HepG2 (cell line): ENCODE measurements around the gene ADRA1B. TPM values are rescaled to one million over a fixed set of nuclear protein-coding genes. Genes with fewer than 3 reads are reported as not detected.

ENCODE experiments used
- ATAC-seq: fragments of 200-7000 bp; cut with Tn5 transposase; 3 replicates; pipeline ENCODE4 v1.9.1; 2020; ENCODE audit warnings: mild to moderate bottlenecking, moderate library complexity
- BruUV-seq: library from RNA; stranded (reverse); fragments of 400-500 nt; replicated peaks from 2 replicates; lab custom pipeline; 2021; lab: Mats Ljungman, UMichigan
- CTCF ChIA-PET: fragments of 300-600 bp; formaldehyde crosslinking; extraction: SDS; loops from one replicate; lab custom pipeline; 2021; ENCODE audit warnings: low total read pairs, inconsistent platforms, low intra/inter-chr PET ratio; lab: Yijun Ruan, JAX
- POLR2A ChIA-PET: fragments of 350-600 bp; sonication (Branson Sonifier 250); formaldehyde crosslinking; loops from one replicate; lab custom pipeline; 2020; ENCODE audit warnings: antibody characterized with exemption, inconsistent platforms; lab: Yijun Ruan, JAX
- DNase-seq: peaks from one replicate; pipeline ENCODE4 v3.0.0-alpha.2; 2015; ENCODE audit warnings: low spot score
- FAIRE-seq: peaks from 3 replicates; lab custom pipeline; 2011; peaks lifted over from hg19 to GRCh38; lab: Jason Lieb, UNC
- H2AFZ ChIP-seq: one replicate; pipeline ENCODE4 v1.6.1; 2011; ENCODE audit warnings: low read length, inconsistent platforms
- H3K27ac ChIP-seq: fragments of 300-600 bp; 3 replicates; pipeline ENCODE4 v1.8.0; 2011; ENCODE audit warnings: mixed run types, mild to moderate bottlenecking, mixed read lengths, low read length, inconsistent platforms; ENCODE audit not compliant: insufficient read depth; ENCODE audit errors: extremely low read length
- H3K27me3 ChIP-seq, 2 experiments: fragments of 200-600 bp in 1 of 2; 2 replicates in 1 of 2; 3 replicates in 1 of 2; pipeline versions ENCODE4 v1.6.0 to v1.8.0; 2011; ENCODE audit warnings: low read length in 2 of 2, mild to moderate bottlenecking in 2 of 2, moderate library complexity in 2 of 2, inconsistent platforms in 1 of 2; ENCODE audit not compliant: insufficient read depth in 2 of 2, control insufficient read depth in 1 of 2
- H3K36me3 ChIP-seq, 2 experiments: fragments of 200-600 bp in 1 of 2; replicated peaks in 1 of 2; 2 replicates in 1 of 2; 3 replicates in 1 of 2; pipeline versions ENCODE4 v1.5.1 to v1.8.0; 2011; ENCODE audit warnings: low read length in 2 of 2, inconsistent platforms in 1 of 2; ENCODE audit not compliant: insufficient read depth in 2 of 2, control insufficient read depth in 1 of 2
- H3K4me1 ChIP-seq: 2 replicates; pipeline ENCODE4 v1.5.1; 2012; ENCODE audit warnings: low read length, inconsistent platforms; ENCODE audit not compliant: insufficient read depth
- H3K4me2 ChIP-seq: 2 replicates; pipeline ENCODE4 v1.6.0; 2011; ENCODE audit warnings: low read depth, low read length, inconsistent platforms
- H3K4me3 ChIP-seq, 3 experiments: fragments of 200-600 bp in 1 of 3; sonication (generic), shearing (Covaris generic) in 1 of 3; replicated peaks in 1 of 3; 2 replicates each; pipeline ENCODE4 v1.5.1; 2011 to 2016; ENCODE audit warnings: low read length in 3 of 3, inconsistent platforms in 2 of 3, low read depth in 2 of 3, mild to moderate bottlenecking in 2 of 3, control low read depth in 1 of 3, mixed read lengths in 1 of 3; ENCODE audit not compliant: insufficient read depth in 1 of 3
- H3K79me2 ChIP-seq: one replicate; pipeline ENCODE4 v1.6.1; 2011; ENCODE audit warnings: low read length, inconsistent platforms; ENCODE audit not compliant: insufficient read depth
- H3K9ac ChIP-seq: 2 replicates; pipeline ENCODE4 v1.6.0; 2011; ENCODE audit warnings: mild to moderate bottlenecking, low read depth, low read length, inconsistent platforms; ENCODE audit not compliant: insufficient read depth
- H3K9me3 ChIP-seq: 2 replicates; pipeline ENCODE4 v1.5.1; 2012; ENCODE audit warnings: mild to moderate bottlenecking, low read length
- H4K20me1 ChIP-seq: 2 replicates; pipeline ENCODE4 v1.6.0; 2011; ENCODE audit warnings: inconsistent platforms, mild to moderate bottlenecking, low read length, moderate library complexity; ENCODE audit not compliant: insufficient read depth
- BCL6 ChIP-seq: IDR thresholded peaks from 2 replicates; pipeline ENCODE4 v1.6.1; 2016; ENCODE audit warnings: missing genetic modification reagents, missing compliant biosample characterization
- CHD2 ChIP-seq: IDR thresholded peaks from 2 replicates; pipeline ENCODE4 v1.6.1; 2011; ENCODE audit warnings: low read depth, low read length, improper control_type of control experiment
- HOXA7 ChIP-seq: sonication (generic); formaldehyde crosslinking; IDR thresholded peaks from 2 replicates; pipeline ENCODE4 v1.8.1; 2022; ENCODE audit warnings: mild to moderate bottlenecking, missing genetic modification reagents, moderate library complexity
- KDM3A ChIP-seq: IDR thresholded peaks from 2 replicates; pipeline ENCODE4 v1.6.1; 2018; ENCODE audit warnings: low read depth, missing compliant biosample characterization
- KDM5A ChIP-seq: fragments of 200-600 bp; sonication (generic); IDR thresholded peaks from 2 replicates; pipeline ENCODE4 v1.7.0; 2018; ENCODE audit warnings: antibody characterized with exemption, mild to moderate bottlenecking, low read length, borderline replicate concordance
- NCOA1 ChIP-seq: sonication (generic); formaldehyde crosslinking; IDR thresholded peaks from 2 replicates; pipeline ENCODE4 v1.9.0; 2021; ENCODE audit warnings: missing genetic modification reagents
- PAF1 ChIP-seq: IDR thresholded peaks from 2 replicates; pipeline ENCODE4 v1.6.1; 2016; ENCODE audit warnings: missing genetic modification reagents, missing compliant biosample characterization
- PHF8 ChIP-seq: sonication (generic); formaldehyde crosslinking; IDR thresholded peaks from 2 replicates; pipeline ENCODE4 v1.5.0; 2020; ENCODE audit warnings: missing genetic modification reagents
- PRPF4 ChIP-seq: fragments of 200-400 bp; formaldehyde crosslinking; IDR thresholded peaks from 2 replicates; pipeline ENCODE4 v1.6.1; 2016; ENCODE audit warnings: low read length, low read depth; ENCODE audit not compliant: poor library complexity, severe bottlenecking
- REXO4 ChIP-seq: sonication (generic); formaldehyde crosslinking; IDR thresholded peaks from 2 replicates; pipeline ENCODE4 v1.8.0; 2022; ENCODE audit warnings: missing genetic modification reagents, mild to moderate bottlenecking, borderline replicate concordance
- TMF1 ChIP-seq: sonication (generic); formaldehyde crosslinking; IDR thresholded peaks from 2 replicates; pipeline ENCODE4 v1.8.1; 2022; ENCODE audit warnings: low read depth, missing genetic modification reagents
- YEATS2 ChIP-seq: sonication (generic); formaldehyde crosslinking; IDR thresholded peaks from 2 replicates; pipeline ENCODE4 v1.4.0; 2020; ENCODE audit warnings: missing genetic modification reagents, borderline replicate concordance
- ZBTB44 ChIP-seq: sonication (generic); formaldehyde crosslinking; IDR thresholded peaks from 2 replicates; pipeline ENCODE4 v1.4.0; 2020; ENCODE audit warnings: missing genetic modification reagents
- ZMYM3 ChIP-seq: sonication (generic); formaldehyde crosslinking; IDR thresholded peaks from 2 replicates; pipeline ENCODE4 v1.5.1; 2020; ENCODE audit warnings: mild to moderate bottlenecking, missing genetic modification reagents
- ZNF34 ChIP-seq: sonication (generic); formaldehyde crosslinking; IDR thresholded peaks from 2 replicates; pipeline ENCODE4 v1.4.0; 2020; ENCODE audit warnings: mild to moderate bottlenecking, missing genetic modification reagents, borderline replicate concordance
- ZNF775 ChIP-seq: sonication (generic); formaldehyde crosslinking; IDR thresholded peaks from 2 replicates; pipeline ENCODE4 v1.4.0; 2020; ENCODE audit warnings: missing genetic modification reagents, mild to moderate bottlenecking, moderate library complexity, borderline replicate concordance
- ZNF782 ChIP-seq: sonication (generic); formaldehyde crosslinking; IDR thresholded peaks from 2 replicates; pipeline ENCODE4 v1.4.0; 2020; ENCODE audit warnings: missing genetic modification reagents, mild to moderate bottlenecking, borderline replicate concordance
- ZNF879 ChIP-seq: sonication (generic); formaldehyde crosslinking; IDR thresholded peaks from 2 replicates; pipeline ENCODE4 v1.8.1; 2023; ENCODE audit warnings: missing genetic modification reagents
- in situ Hi-C: cut with HindIII; loops from 2 replicates; pipeline ENCODE4 v1.10.0; 2017; ENCODE audit warnings: low pct_unique_long_range_greater_than_20kb; ENCODE audit not compliant: extremely low pct_ligation_motif_present
- intact Hi-C: fragments of 100-400 bp; cut with micrococcal nuclease; formaldehyde crosslinking; loops from one replicate; pipeline ENCODE4 v1.10.0; 2022; ENCODE audit not compliant: unreplicated experiment
- polyA plus RNA-seq, 8 experiments: library from polyadenylated mRNA; depleted of rRNA in 3 of 8; stranded (reverse) in 7 of 8; unstranded in 1 of 8; fragments of >200 nt; fragmentation: Illumina TruSeq in 4 of 8; extraction: Trizol in 4 of 8; gene quantifications; 2 replicates each; pipeline versions ENCODE4 v1.2.1 to v1.2.3, GENCODE V29; 2011 to 2016; ENCODE audit warnings: low read depth in 4 of 8, missing spikeins in 1 of 8, mixed read lengths in 1 of 8; ENCODE audit not compliant: insufficient read depth in 1 of 8
- total RNA-seq, 5 experiments: library from RNA; depleted of rRNA; stranded (reverse); fragments of >200 nt; fragmentation: Illumina TruSeq; extraction: Trizol; gene quantifications; 2 replicates each; pipeline ENCODE4 v1.2.3, GENCODE V29; 2016; ENCODE audit warnings: low read depth in 1 of 5
- TF ChIP-seq, protein P1 (sequence below): sonication (generic); formaldehyde crosslinking; IDR thresholded peaks from 2 replicates; pipeline ENCODE4 v1.4.0; 2020; ENCODE audit warnings: missing genetic modification reagents, borderline replicate concordance
- TF ChIP-seq, protein P2 (sequence below): sonication (generic); formaldehyde crosslinking; IDR thresholded peaks from 2 replicates; pipeline ENCODE4 v1.4.0; 2020; ENCODE audit warnings: missing genetic modification reagents, mild to moderate bottlenecking, borderline replicate concordance

Gene ADRA1B
- total and polyA plus RNA-seq, 2 of the 13 experiments (the other 11 are each of a cell fraction or from before 2014, with no cell fraction given) = not detected

DNA sequence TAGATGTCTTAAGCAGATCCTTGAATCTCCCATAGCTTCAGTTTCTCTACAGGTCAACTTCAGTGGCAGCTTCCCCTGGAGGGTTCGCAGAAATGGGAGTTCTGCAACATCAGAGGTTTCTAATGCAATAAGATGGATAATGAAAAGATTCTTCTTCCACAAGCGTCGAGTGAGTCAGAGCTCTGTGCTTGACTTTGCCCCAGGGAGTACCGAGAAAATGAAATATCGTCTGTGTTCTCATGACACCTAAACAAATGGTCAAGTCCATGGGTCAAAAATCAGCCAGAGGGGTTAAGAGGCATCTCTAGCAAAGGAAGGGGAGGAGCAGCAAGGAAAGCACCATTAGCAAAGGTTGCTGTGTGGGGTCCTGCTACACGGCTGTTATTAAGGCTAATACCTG is 3.2 kb upstream of the ADRA1B start (continued):
- TF ChIP-seq, protein P1, sequence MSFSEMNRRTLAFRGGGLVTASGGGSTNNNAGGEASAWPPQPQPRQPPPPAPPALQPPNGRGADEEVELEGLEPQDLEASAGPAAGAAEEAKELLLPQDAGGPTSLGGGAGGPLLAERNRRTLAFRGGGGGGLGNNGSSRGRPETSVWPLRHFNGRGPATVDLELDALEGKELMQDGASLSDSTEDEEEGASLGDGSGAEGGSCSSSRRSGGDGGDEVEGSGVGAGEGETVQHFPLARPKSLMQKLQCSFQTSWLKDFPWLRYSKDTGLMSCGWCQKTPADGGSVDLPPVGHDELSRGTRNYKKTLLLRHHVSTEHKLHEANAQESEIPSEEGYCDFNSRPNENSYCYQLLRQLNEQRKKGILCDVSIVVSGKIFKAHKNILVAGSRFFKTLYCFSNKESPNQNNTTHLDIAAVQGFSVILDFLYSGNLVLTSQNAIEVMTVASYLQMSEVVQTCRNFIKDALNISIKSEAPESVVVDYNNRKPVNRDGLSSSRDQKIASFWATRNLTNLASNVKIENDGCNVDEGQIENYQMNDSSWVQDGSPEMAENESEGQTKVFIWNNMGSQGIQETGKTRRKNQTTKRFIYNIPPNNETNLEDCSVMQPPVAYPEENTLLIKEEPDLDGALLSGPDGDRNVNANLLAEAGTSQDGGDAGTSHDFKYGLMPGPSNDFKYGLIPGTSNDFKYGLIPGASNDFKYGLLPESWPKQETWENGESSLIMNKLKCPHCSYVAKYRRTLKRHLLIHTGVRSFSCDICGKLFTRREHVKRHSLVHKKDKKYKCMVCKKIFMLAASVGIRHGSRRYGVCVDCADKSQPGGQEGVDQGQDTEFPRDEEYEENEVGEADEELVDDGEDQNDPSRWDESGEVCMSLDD (CRISPR knock-in tag) = no peak
- TF ChIP-seq BCL6 (CRISPR knock-in tag) = no peak
- TF ChIP-seq, all 625 proteins: peak for 0

GRCh38 chr5:159913501-159913900 is 2.8 kb upstream of the ADRA1B start:
- Histone ChIP-seq H3K79me2 (no peaks in the 10 kb centered on the region), H4K20me1 (no peaks in the 10 kb centered on the region), H3K27me3 (peaks cover 2 to 28% of the 10 kb centered on the region in 2 experiments; a peak in 4 of 5 replicates), H3K27ac (no peak overlapping the region), H3K4me1 (no peaks in the 10 kb centered on the region), H3K9ac (no peak overlapping the region), H3K36me3 (no peaks in the 10 kb centered on the region), H2AFZ (no peak overlapping the region), H3K9me3 (no peaks in the 10 kb centered on the region), H3K4me2 (no peak overlapping the region), H3K4me3 (no peak overlapping the region)
- ChIA-PET POLR2A (no interaction called here), CTCF (no interaction called here)
- BruUV-seq = no TSS peak
- intact Hi-C loops (loop anchor here (10.0 kb wide), 1 partner anchor 399 kb away; no protein-coding TSS in a partner anchor), in situ Hi-C loops (loop anchor here (10.0 kb wide), 1 partner anchor 469 kb away; no protein-coding TSS in a partner anchor)
- DNase-seq (no peak), FAIRE-seq (no peak), ATAC-seq (no peak)
- TF ChIP-seq CHD2 (no peak), REXO4 (no peak), PRPF4 (no peak), ZMYM3 (CRISPR knock-in tag) (no peak), YEATS2 (CRISPR knock-in tag) (no peak), HOXA7 (CRISPR knock-in tag) (no peak), ZNF782 (CRISPR knock-in tag) (no peak), ZNF879 (CRISPR knock-in tag) (no peak), KDM3A (no peak), TMF1 (CRISPR knock-in tag) (no peak), ZNF34 (no peak), KDM5A (no peak), NCOA1 (CRISPR knock-in tag) (no peak), ZNF775 (CRISPR knock-in tag) (no peak), PHF8 (CRISPR knock-in tag) (no peak), ZBTB44 (CRISPR knock-in tag) (no peak), PAF1 (CRISPR knock-in tag) (no peak)
- TF ChIP-seq, protein P2, sequence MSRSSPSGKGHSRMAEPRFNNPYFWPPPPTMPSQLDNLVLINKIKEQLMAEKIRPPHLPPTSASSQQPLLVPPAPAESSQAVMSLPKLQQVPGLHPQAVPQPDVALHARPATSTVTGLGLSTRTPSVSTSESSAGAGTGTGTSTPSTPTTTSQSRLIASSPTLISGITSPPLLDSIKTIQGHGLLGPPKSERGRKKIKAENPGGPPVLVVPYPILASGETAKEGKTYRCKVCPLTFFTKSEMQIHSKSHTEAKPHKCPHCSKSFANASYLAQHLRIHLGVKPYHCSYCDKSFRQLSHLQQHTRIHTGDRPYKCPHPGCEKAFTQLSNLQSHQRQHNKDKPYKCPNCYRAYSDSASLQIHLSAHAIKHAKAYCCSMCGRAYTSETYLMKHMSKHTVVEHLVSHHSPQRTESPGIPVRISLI (CRISPR knock-in tag) = no peak
